DND-41 (cell line): ENCODE measurements around the gene SAFB2.

ENCODE experiments used
- EZH2 ChIP-seq: IDR thresholded peaks from 3 replicates; pipeline ENCODE4 v1.6.1; 2012; ENCODE audit warnings: borderline replicate concordance, low read depth, mild to moderate bottlenecking, moderate library complexity, low read length, inconsistent platforms; ENCODE audit not compliant: severe bottlenecking
- TF ChIP-seq, protein P1 (sequence below): IDR thresholded peaks from 2 replicates; pipeline ENCODE4 v1.5.1; 2012; ENCODE audit warnings: borderline replicate concordance, low read length, moderate library complexity, mild to moderate bottlenecking; ENCODE audit not compliant: poor library complexity, severe bottlenecking; ENCODE audit errors: extremely low read depth

DNA sequence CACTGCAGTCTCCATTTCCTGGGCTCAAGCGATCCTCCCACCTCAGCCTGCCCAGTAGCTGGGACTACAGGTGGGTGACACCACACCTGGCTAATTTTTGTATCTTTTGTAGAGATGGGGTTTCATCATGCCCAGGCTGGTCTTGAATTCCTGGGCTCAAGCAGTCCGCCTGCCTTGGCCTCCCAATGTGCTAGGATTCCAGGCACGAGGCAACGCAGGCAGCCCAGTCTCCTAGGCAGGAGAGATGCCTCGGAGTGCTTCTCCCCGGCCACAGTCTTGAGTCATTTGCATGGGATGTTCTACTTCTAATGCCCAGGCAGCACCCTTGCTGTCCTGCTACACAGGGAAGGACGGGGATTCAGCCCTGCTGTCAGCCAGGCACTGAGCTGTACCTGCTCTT is 49.0 kb upstream of the SAFB2 start:
- TF ChIP-seq, protein P1, sequence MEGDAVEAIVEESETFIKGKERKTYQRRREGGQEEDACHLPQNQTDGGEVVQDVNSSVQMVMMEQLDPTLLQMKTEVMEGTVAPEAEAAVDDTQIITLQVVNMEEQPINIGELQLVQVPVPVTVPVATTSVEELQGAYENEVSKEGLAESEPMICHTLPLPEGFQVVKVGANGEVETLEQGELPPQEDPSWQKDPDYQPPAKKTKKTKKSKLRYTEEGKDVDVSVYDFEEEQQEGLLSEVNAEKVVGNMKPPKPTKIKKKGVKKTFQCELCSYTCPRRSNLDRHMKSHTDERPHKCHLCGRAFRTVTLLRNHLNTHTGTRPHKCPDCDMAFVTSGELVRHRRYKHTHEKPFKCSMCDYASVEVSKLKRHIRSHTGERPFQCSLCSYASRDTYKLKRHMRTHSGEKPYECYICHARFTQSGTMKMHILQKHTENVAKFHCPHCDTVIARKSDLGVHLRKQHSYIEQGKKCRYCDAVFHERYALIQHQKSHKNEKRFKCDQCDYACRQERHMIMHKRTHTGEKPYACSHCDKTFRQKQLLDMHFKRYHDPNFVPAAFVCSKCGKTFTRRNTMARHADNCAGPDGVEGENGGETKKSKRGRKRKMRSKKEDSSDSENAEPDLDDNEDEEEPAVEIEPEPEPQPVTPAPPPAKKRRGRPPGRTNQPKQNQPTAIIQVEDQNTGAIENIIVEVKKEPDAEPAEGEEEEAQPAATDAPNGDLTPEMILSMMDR = no peak
- no peak for TF ChIP-seq EZH2
